HG02943 (cell line): ENCODE measurements around the gene PIGL.
"Not testable (repeated sequence)": the region's sequence is repeated elsewhere in the genome, so short reads cannot be mapped to it uniquely, and the experiment has no call there.

ENCODE experiments used
- ATAC-seq: cut with Tn5 transposase; IDR thresholded peaks from one replicate; pipeline ENCODE4 v1.9.1; 2021; ENCODE audit warnings: mild to moderate bottlenecking, low read depth, moderate library complexity; ENCODE audit not compliant: unreplicated experiment

Gene PIGL

GRCh38 chr17:16272111-16272840 lies 55.3 kb downstream of the PIGL start:
- ATAC-seq = no peak

- no peak for ATAC-seq
Measured at GRCh38 chr17:16273499-16273898, 56.5 kb downstream of the PIGL start.

- no peak for ATAC-seq
Measured at GRCh38 chr17:16273929-16274339, 56.9 kb downstream of the PIGL start.

GRCh38 chr17:16275024-16275423 lies 58.0 kb downstream of the PIGL start:
- ATAC-seq = no peak

GRCh38 chr17:16277163-16277562 lies 60.2 kb downstream of the PIGL start:
- no peak for ATAC-seq

- no peak for ATAC-seq
Measured at GRCh38 chr17:16281351-16281750, 64.3 kb downstream of the PIGL start.

GRCh38 chr17:16282522-16282921 lies 65.5 kb downstream of the PIGL start:
- ATAC-seq = no peak

GRCh38 chr17:16283705-16284104 lies 66.7 kb downstream of the PIGL start:
- ATAC-seq = no peak

- ATAC-seq = no peak
Measured at GRCh38 chr17:16285646-16286008, 68.6 kb downstream of the PIGL start.

- peak; percentile 78 for ATAC-seq
Measured at GRCh38 chr17:16286009-16286946, 69.3 kb downstream of the PIGL start.

GRCh38 chr17:16286947-16287562 lies 70.0 kb downstream of the PIGL start:
- no peak for ATAC-seq

- no peak for ATAC-seq
Measured at GRCh38 chr17:16287563-16288027, 70.6 kb downstream of the PIGL start.

GRCh38 chr17:16288860-16289571 lies 72.0 kb downstream of the PIGL start:
- no peak for ATAC-seq

GRCh38 chr17:16293931-16294330 lies 76.9 kb downstream of the PIGL start:
- no peak for ATAC-seq

- ATAC-seq = no peak
Measured at GRCh38 chr17:16294560-16294959, 77.5 kb downstream of the PIGL start.

GRCh38 chr17:16296072-16296471 lies 79.1 kb downstream of the PIGL start:
- not testable (repeated sequence) for ATAC-seq

GRCh38 chr17:16297367-16298139 lies 80.5 kb downstream of the PIGL start:
- ATAC-seq = no peak

GRCh38 chr17:16298140-16298662 lies 81.2 kb downstream of the PIGL start:
- no peak for ATAC-seq

GRCh38 chr17:16300554-16300953 lies 83.5 kb downstream of the PIGL start:
- ATAC-seq = no peak
